Measurements from ENCODE around the gene ZNF407. TPM values are rescaled to one million over a fixed set of nuclear protein-coding genes. Genes with fewer than 3 reads are reported as not detected.

ZNF407 gene
- polyA plus RNA-seq, 5 donors = 9.0 to 11.3 (median 10.2) TPM

DNA sequence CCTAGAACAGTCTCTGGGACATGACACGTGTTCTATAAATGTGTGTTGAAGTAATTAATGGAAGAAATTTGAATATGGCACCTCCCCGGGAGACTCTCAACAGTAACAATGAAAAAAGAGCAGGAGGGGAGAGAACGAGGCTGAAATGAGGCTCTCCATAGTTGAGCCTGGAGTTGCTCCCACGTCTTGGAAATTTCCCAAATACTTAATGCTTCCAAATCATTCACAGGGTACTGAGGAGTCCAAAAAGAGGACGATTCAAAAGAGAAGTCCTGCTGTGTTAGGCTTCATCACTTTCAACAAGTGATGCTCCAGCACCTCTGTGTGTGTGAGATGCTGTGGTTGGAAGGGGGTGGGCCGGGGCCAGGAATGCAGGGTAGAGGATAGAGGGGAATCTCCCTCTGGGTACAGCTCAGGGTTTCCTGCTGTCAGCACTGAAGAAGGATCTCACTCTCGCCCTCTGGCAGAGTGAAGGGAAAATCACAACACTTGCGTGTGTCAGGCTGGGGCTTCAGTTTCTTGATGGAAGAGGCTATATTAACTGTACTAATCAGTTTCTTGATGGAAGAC, 18.1 kb upstream of the ZNF407 start:
- DNase-seq = no peak

- no peak for DNase-seq
Observed at GRCh38 chr18:74582642-74583041, 15.0 kb upstream of the ZNF407 start.

DNA sequence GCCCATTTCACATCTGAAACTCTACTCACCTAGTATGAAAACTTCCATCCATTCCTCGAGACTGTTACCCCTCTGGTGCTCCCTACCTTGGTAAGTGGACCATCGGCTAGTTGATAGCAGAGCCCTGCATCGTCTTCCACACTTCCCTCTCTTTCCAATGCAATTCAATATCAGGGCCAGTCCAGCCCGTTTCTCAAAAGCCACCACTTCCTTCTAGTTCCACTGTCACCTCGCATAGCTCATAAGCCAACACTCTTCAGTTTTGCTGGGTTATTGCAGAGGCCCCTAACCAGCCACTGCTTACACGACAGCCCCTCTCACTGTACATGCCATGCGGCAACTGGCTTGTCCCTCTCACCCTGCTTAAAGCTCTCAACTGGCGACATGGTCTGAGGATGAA, 10.2 kb upstream of the ZNF407 start:
- DNase-seq = no peak

DNA sequence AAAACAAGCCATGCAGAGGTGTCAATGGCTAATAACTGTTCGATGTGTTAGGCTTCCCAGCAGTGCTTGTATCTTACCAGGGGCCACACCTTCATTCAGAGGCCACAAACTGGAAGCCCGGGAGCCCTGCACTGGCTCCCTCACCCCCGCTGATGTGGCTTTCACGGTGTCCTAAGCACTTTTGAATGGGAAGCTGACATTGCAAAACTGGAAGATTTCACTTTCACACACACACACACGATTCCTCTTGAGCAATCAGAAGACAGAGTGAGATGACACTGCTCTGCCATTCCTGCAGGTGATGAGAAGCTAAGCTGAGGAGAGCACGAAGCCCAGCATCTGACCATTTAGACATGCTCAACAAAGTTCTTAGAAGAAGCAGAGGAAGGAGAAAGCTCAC, 8.6 kb upstream of the ZNF407 start:
- DNase-seq = no peak

- no peak for DNase-seq
Observed at GRCh38 chr18:74589811-74590210, 7.9 kb upstream of the ZNF407 start.

- no peak for DNase-seq
Observed at GRCh38 chr18:74590671-74591070, 7.0 kb upstream of the ZNF407 start.

- no peak for DNase-seq
Observed at GRCh38 chr18:74595431-74595830, 2.2 kb upstream of the ZNF407 start.

- no peak for DNase-seq
Observed at GRCh38 chr18:74597034-74597661, 522 bp upstream of the ZNF407 start.

DNA sequence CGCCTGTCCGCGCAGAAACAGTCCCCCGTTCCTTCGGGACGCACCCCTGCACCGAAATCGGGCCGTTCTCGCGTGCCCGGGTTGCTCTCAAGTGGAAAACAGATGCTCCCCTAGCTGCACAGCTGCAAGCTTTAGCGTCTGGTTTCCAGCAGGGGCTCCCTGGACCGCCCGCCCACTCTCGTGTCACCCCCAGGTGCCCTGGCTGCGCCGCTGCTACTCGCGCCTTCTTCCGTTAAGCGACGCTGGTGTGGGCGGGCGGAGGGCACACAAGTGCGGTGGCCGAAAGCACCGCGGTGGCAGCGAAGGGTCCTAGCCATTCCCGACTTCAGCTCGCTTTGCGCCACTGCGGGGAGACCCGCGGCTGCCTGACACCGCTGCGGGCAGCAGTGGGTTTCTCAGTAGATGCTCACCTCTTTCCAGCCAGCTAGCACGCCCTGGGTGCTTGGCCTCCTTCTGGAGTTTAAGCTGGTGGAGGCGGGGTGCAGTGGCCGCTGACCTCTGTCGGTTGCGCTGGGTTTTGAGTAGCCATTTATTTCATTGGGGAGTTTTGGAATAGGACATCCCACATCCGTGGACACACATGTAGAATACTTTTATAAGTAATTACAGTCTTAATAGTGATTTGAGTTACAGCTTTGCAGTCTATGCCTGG, 806 bp downstream of the ZNF407 start:
- peak; percentile 45 to 67 for DNase-seq

GRCh38 chr18:74604361-74604760, 6.7 kb downstream of the ZNF407 start:
- DNase-seq = no peak

DNA sequence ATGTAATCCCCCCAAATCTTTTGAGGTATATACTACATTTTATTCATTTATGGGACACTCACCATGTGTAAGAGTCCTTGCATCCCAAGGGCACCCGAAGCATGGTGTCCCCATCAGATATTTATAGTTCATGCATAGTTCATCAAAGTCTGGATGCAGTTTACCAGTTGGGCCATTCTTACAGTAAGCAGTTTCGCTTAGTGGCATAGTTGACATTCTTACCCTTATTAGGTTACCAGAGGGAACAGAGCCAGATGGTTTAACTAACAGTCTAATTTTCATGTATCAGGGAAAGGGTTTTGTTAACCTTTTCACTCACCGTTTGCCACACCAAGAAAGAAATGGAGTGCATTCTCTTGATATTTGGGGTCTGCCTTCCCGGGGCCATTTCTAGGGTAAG, 7.1 kb downstream of the ZNF407 start:
- DNase-seq = no peak

DNA sequence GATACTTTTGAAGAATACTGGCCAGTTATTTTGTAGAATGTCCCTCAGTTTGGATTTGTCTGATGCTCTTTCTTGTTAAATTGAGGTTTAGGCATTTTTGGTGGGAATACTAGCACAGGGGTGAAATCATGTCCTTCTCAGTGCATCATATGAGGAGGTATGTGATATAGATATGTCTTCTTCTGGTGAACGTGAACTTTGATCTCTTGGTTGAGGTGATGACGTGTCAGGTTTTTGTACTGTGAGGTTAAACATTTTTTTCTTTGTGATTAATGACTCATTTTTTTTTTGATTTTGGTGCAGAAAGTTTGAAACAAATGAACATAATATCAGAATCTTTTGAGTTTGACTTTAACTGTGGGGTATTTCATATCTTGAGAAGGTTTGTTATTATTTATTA, 11.0 kb downstream of the ZNF407 start:
- DNase-seq = no peak

GRCh38 chr18:74609535-74609934, 11.9 kb downstream of the ZNF407 start:
- no peak for DNase-seq

GRCh38 chr18:74610051-74610615, 12.5 kb downstream of the ZNF407 start:
- DNase-seq = no peak

GRCh38 chr18:74610860-74611259, 13.2 kb downstream of the ZNF407 start:
- no peak for DNase-seq

GRCh38 chr18:74611765-74612164, 14.1 kb downstream of the ZNF407 start:
- no peak for DNase-seq

- DNase-seq = no peak
Observed at GRCh38 chr18:74613381-74613780, 15.7 kb downstream of the ZNF407 start.

DNA sequence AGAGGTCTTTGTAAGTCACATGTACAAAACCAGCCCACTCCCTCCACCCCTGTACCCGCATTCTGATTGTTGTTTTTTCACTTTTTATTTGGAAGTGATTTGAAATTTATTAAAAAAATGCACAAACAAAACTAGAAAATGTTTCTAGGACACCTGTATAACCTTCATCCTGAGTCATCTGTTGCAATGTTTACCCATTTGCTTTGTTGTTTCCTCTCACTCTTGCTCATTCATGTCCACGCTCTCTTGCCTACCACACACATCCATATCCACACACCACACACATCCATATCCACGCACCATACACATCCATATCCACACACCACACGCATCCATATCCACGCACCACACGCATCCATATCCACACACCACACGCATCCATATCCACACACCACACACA, 18.8 kb downstream of the ZNF407 start:
- DNase-seq = no peak

DNA sequence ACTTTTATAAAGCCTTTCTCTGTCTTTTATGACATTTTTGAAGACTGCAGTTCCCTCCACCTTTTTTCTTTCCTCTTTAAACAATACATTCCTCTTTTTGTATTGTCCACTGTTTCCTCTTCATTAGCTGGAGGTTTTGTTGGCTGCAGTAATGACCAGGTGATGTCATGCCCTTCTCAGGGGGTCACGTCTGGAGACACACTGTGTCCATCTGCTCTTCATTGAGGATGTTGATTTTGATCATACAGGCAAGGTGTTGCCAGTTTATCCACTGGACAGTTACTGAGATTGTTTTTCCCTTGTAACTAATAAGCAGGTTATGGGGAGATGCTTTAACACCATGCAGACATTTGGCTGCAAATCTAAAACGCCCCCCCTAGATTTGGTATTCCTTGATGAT, 19.8 kb downstream of the ZNF407 start:
- no peak for DNase-seq

DNA sequence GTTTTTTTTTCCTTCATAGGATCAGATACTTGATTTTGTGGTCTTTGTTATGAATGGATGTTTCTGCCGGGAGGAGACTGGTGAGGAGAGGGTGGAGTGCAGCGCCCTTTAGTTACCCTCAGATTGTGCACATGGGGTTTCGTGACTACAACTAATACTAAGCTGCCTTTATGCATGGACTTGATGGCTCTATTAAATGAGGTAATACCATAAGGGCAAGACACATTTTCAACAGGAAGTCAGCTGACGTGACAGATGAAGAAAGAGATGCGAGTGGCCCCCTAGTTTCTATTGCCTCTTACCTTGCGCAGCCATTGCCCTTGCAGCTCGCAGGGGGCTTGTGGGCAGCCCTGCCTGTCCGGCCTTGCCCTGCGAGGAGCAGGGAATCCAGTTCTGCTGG, 24.4 kb downstream of the ZNF407 start:
- DNase-seq = no peak

DNA sequence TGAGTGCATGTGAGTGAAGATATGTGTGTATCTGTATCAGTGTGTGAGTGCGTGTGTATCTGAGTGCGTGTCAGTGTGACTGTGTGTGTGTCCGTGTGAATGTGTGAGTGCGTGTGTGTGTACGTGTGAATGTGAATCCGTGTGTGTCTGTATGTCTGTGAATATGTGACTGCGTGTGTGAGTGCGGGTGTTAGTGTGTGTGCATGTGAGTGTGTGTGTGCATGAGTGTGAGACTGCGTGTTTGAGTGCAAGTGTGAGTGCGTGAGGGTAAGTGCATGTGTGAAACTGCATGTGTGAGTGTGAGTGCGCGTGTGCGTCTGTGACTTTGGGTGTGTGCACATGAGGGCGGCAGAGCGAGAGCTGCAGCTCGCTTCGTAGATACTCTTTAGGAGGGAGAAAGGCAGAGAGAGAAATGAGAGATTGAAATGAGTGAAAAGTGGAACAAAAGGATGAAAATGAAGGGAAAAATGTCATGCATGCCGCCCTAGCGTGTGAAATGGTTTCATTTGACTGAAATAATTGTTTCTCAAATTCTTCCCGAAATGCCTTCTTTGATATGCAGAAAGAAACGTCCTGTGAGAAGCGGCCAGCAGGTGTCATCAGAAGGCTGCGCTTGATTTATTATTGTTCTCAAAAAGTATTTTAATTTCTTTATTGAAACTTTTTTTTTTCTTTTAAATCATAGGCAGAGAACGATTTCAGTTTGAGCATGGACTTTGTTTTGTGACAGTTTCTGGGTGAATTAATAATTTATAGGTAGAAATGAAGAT, 25.6 kb downstream of the ZNF407 start:
- DNase-seq = no peak

DNA sequence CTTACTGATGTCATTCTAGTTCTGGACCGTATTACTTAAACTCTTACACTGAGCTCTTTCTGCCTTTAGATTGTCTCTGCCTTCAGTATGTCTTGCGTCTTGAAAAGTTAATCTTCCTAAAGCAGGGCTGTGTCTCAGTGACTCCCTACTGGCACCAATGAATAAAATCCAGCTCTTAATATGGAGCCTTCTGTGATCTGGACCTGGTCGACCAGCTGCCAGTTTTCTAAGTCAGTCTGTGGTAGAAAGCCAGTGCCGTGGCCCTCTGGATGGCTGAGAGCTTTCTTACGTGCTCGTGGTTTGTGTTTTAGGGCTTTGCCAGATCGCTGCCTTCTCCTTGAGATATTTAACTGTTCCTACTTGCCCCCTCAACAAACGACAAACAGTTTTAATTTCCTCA, 26.8 kb downstream of the ZNF407 start:
- no peak for DNase-seq

DNA sequence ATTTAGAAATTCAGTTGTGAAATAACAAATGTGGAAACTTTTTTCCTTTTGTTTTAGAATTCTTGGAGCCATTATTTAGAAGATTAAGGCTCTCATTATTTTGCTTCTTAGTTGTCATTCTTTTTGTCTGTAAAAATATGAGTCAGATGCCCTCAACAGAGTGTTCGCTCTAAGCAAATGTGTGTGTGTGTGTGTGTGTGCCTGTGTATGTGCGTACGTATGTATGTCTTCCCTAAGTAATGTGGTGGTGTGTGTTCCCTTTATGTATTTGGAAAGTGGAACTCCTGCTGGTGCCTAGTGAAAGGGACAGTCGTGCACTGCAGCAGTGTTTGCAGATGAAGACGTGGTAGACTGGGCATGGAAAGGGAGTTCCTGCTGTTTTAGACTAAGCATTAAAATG, 27.5 kb downstream of the ZNF407 start:
- DNase-seq = no peak

Data from right lung (tissue), 5 donors.